ENCODE measurements around the gene ADAM30. TPM values are rescaled to one million over a fixed set of nuclear protein-coding genes. Genes with fewer than 3 reads are reported as not detected.

The ADAM30 gene
- total RNA-seq, 1 donor from 2014 or later: not detected

GRCh38 chr1:119888476-119888875 is 7.8 kb downstream of the ADAM30 start:
- no peaks in the 10 kb centered on the region for H3K27me3 ChIP-seq (ENCODE audit: low read depth)
- TF ChIP-seq CTCF (IDR thresholded peaks at IDR 0.05): no peak
- intact Hi-C loops (cut with DNase I): no loop called here
- no peak overlapping the region for H3K27ac ChIP-seq
- DNase-seq (no peak), ATAC-seq (no peak)
- H3K36me3 ChIP-seq: no peaks in the 10 kb centered on the region
- H3K9me3 ChIP-seq: no peaks in the 10 kb centered on the region
- no peaks in the 10 kb centered on the region for H3K4me1 ChIP-seq
- no peak overlapping the region for H3K4me3 ChIP-seq

GRCh38 chr1:119887427-119887826 is 8.9 kb downstream of the ADAM30 start:
- no peaks in the 10 kb centered on the region for H3K27me3 ChIP-seq (ENCODE audit: low read depth)
- ATAC-seq (no peak), DNase-seq (no peak)
- no peaks in the 10 kb centered on the region for H3K9me3 ChIP-seq
- no peak overlapping the region for H3K4me3 ChIP-seq
- no peaks in the 10 kb centered on the region for H3K36me3 ChIP-seq
- no peaks in the 10 kb centered on the region for H3K4me1 ChIP-seq
- no peak overlapping the region for H3K27ac ChIP-seq
- intact Hi-C loops (cut with DNase I): no loop called here
- TF ChIP-seq CTCF (IDR thresholded peaks at IDR 0.05): no peak

- intact Hi-C loops (cut with DNase I): no loop called here
- peak; percentile 78 for TF ChIP-seq CTCF (IDR thresholded peaks at IDR 0.05)
- Histone ChIP-seq H3K4me1 (no peaks in the 10 kb centered on the region), H3K27ac (no peak overlapping the region), H3K4me3 (no peak overlapping the region), H3K36me3 (no peaks in the 10 kb centered on the region), H3K9me3 (no peaks in the 10 kb centered on the region), H3K27me3 (ENCODE audit: low read depth) (no peaks in the 10 kb centered on the region)
- DNase-seq: peak; percentile 59
- peak; percentile 82 to 88 for ATAC-seq
Measured at GRCh38 chr1:119885903-119886783, 10.2 kb downstream of the ADAM30 start.

- Histone ChIP-seq H3K4me1 (no peaks in the 10 kb centered on the region), H3K27me3 (ENCODE audit: low read depth) (no peaks in the 10 kb centered on the region), H3K9me3 (no peaks in the 10 kb centered on the region), H3K27ac (no peak overlapping the region), H3K36me3 (no peaks in the 10 kb centered on the region), H3K4me3 (no peak overlapping the region)
- DNase-seq: no peak
- intact Hi-C loops (cut with DNase I): no loop called here
- no peak for ATAC-seq
- TF ChIP-seq CTCF (IDR thresholded peaks at IDR 0.05): no peak
Measured at GRCh38 chr1:119884711-119885110, 11.6 kb downstream of the ADAM30 start.

GRCh38 chr1:119883826-119884225 is 12.5 kb downstream of the ADAM30 start:
- Histone ChIP-seq H3K27ac (no peak overlapping the region), H3K27me3 (ENCODE audit: low read depth) (no peaks in the 10 kb centered on the region), H3K9me3 (no peaks in the 10 kb centered on the region), H3K36me3 (no peaks in the 10 kb centered on the region), H3K4me3 (no peak overlapping the region), H3K4me1 (no peaks in the 10 kb centered on the region)
- ATAC-seq (no peak), DNase-seq (no peak)
- no peak for TF ChIP-seq CTCF (IDR thresholded peaks at IDR 0.05)
- intact Hi-C loops (cut with DNase I): no loop called here
